Activated CD8-positive, alpha-beta memory T cell treated with anti-CD3 and anti-CD28 coated beads for 48 hours (primary cell): ENCODE results near the gene ELAPOR2.
"Not testable (repeated sequence)": the region's sequence is repeated elsewhere in the genome, so short reads cannot be mapped to it uniquely, and the experiment has no call there.

Experiments used
- DNase-seq, 3 experiments: peaks; one replicate each; pipeline ENCODE4 v3.0.0-alpha.2; 2020; ENCODE audit warnings: low read depth in 2 of 3, low spot score in 2 of 3

ELAPOR2 gene, protein sequence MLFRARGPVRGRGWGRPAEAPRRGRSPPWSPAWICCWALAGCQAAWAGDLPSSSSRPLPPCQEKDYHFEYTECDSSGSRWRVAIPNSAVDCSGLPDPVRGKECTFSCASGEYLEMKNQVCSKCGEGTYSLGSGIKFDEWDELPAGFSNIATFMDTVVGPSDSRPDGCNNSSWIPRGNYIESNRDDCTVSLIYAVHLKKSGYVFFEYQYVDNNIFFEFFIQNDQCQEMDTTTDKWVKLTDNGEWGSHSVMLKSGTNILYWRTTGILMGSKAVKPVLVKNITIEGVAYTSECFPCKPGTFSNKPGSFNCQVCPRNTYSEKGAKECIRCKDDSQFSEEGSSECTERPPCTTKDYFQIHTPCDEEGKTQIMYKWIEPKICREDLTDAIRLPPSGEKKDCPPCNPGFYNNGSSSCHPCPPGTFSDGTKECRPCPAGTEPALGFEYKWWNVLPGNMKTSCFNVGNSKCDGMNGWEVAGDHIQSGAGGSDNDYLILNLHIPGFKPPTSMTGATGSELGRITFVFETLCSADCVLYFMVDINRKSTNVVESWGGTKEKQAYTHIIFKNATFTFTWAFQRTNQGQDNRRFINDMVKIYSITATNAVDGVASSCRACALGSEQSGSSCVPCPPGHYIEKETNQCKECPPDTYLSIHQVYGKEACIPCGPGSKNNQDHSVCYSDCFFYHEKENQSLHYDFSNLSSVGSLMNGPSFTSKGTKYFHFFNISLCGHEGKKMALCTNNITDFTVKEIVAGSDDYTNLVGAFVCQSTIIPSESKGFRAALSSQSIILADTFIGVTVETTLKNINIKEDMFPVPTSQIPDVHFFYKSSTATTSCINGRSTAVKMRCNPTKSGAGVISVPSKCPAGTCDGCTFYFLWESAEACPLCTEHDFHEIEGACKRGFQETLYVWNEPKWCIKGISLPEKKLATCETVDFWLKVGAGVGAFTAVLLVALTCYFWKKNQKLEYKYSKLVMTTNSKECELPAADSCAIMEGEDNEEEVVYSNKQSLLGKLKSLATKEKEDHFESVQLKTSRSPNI

DNA sequence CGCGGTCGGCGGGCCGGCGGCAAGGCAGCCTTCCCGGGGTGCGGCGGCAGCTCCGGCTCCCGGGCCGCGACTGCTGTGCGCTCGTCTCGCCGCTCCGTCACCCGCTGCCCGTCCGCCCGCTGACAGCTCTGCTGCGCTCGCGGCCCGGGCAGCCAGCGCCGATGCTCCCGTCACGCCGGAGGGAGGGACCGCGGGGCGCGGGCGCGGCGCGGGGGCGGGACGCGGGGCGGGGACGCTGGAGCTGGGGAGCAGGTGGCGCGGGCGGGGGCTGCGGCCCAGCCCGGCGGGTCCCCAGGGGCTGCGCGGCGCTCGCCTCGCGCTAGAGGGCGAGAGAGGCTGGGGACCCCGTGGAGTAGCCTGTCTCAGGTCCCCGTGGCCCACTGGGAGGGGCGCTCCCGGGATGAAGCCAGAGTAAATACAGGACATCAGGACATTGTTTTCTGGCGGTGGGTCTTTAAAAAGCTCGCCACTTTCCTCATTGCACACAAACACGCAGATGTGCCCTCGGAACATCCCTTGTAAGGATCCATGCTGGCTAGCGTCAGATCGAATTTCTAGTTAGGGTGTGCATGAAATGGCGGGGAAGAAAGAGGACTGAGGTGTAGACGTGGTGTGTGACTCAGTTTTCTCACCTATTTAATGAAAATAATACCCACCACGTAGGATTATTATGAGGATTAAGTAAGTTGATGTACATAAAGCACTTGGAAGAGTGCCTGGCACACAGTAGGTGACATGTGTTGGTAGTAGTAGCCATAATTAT is at the start of gene ELAPOR2:
ELAPOR2 (minus strand) TSS at position 130 of the 763 bp plus-strand sequence. CDS start 141 bp downstream, outside the sequence.
- DNase-seq = peak; percentile 34 to 72 (median 50)

DNA sequence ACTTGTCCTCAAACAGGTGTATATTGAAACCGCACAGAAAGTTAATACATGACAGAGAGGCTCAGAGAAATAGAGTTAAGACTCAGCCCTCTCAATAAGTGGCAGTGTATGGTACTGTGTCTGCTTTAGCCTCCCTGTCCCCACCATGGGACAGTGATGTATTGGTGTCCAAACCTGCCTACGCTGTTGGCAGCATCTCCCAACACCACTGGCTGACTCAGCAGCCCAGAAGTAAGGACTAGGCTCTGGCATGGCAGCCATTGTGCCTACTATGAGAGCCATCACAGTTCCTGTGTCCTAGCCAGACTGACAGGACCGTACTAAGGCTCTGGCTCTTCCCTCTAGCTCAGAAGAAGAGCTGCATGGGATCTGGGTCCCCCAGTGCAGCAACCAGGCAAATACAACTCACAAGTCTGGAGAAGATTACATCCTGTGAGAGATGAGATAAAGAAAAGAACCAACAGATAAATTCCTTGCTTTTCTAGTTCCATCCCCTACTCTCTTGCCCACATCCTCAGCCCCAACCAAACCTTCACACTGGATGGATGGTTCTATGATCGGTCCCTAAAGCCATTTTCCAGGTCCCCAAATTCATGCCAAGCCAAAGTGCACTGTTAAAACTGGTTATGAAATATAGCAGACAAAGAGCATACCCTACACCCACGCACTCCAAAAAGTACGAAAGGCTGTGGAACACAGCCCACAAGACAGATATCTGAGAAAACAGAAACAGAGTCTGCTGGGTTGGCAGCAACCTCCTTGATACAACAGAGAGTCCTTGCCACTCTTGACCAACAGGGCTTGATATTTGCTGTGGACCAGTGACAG is 48.7 kb upstream of the ELAPOR2 start:
- no peak for DNase-seq

DNA sequence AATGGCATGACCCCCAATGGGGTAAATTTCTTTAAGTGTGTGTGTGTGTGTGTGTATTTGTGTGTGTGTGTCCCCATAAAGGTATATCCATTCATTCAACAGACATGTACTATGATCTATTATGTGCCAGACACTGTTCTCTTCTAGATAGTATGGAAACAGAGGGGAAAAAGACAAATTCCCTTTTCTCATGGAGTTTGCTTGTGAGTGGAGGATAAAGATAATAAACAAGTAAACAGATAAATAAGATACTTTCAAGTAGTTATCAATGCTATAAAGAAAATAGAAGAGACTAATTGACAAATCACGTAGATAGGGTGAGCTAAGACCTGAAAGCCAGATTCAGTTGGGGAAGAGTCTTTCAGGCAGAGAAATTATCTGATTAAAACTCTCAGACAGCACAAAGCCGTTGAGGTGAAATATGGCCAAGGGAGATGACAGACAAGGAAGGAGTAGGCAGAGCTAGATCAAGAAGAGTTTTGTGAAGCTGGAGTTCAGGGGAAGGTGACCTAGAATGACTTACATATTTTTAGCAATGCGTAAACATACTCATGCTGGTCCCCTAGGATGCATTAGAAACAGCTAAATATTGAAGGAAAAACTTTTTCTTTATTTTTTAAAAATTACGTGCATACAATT is 47.6 kb upstream of the ELAPOR2 start:
- DNase-seq = no peak

DNA sequence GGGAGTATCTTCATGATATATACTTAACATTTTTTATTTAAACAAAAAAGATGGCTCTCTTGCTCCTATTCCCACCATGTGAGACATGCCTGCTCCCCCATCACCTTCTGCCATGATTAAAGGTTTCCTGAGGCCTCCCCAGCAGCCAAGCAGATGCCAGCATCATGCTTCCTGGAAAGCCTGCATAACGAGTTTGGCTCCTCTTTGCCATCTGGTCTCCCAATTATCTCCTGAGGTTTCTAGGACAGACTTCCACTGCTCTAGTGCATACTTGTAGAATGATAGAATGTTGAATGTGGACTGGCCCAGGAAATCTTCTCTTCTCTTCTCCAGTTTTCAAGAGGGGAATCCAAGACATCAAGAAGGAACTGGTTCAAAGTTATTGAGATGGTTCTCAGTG is 45.9 kb upstream of the ELAPOR2 start:
- DNase-seq = no peak

DNA sequence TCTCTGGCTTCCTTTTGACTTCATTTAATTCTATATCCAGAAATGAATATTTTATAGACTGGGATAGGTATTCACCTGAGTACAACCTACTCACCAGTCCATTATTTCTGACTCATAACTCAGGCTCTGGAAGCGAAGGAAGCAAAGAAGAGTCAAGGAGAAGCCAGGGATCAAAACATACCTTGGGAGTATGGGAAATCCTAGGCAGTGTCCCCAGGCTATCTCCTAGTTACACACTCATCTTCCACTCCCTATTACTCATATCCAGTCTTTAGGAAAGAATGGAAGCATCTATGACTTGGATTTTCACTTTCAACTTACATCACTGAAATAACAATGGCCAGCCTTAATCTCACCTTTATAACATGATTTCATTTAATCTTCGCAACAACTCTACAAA is 40.9 kb upstream of the ELAPOR2 start:
- no peak for DNase-seq

DNA sequence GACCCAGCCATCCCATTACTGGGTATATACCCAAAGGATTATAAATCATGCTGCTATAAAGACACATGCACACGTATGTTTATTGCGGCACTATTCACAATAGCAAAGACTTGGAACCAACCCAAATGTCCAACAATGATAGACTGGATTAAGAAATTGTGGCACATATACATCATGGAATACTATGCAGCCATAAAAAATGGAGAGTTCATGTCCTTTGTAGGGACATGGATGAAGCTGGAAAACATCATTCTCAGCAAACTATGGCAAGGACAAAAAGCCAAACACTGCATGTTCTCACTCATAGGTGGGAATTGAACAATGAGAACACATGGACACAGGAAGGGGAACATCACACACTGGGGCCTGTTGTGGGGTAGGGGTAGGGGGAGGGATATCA is 37.9 kb upstream of the ELAPOR2 start:
- not testable (repeated sequence) for DNase-seq

DNA sequence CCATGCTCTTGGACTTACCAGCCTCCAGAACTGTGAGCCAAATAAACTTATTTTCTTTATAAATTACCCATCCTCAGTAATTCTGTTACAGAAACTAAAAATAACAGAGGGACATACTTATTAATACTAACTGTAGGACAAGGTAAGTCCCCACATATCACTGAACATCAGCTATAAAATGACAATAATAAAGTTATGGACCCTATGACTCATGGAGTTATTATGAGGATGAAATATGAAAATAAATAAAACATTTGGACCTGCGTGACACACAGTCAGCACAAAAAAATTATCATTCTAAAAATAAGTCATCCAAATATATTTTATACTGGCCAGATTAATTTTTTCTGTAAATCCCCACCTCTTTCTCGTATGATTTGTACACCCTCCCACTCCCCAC is 34.9 kb upstream of the ELAPOR2 start:
- no peak for DNase-seq

DNA sequence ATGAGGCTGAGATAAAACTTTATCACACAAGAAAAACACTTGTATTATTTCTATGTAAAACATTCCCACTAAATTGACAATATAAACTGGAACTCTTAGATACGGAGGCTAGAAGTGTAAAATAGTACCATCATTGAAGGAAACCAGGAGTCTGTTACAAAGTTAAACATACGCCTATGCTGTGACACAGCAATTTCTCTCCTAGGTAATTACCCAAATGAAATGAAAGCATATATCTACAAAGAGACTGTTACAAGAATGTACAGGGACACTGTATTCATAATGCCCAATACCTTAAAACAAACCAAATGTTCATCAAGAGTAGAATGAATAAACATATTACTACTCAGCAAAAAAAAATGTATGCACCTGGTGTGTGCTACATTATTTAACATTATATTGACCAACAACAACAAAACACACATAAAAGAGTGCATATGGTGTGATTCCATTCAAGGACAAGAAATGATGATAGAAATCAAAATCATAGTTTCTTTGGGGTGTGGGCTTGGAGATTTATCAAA is 33.2 kb upstream of the ELAPOR2 start:
- no peak for DNase-seq

DNA sequence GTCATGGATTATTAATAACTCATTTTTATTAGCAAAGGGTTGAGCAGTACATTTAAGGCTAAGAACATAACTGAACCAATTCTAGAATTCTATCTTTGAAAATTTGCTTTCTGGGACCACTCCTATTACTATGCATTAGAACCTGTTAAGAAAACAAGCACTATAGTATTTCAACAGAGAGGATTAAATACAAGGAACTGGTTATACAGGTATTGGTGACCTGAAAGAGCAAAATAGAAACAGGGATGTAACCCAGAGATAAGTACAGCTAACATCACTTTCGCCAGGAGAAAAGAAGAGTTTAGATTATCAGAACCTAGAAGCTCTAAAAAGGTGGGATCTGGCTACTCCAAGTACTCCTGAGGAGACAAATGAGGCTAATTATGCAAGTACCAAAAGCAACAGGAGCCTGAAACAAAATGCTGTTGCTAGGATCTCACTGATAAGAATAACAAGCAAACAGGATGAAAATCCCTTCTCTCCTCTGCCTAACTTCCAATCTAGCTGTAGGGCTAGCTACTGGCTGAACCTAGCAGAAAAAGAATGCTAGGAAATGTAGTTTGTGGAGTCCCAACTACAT is 32.1 kb upstream of the ELAPOR2 start:
- no peak for DNase-seq

DNA sequence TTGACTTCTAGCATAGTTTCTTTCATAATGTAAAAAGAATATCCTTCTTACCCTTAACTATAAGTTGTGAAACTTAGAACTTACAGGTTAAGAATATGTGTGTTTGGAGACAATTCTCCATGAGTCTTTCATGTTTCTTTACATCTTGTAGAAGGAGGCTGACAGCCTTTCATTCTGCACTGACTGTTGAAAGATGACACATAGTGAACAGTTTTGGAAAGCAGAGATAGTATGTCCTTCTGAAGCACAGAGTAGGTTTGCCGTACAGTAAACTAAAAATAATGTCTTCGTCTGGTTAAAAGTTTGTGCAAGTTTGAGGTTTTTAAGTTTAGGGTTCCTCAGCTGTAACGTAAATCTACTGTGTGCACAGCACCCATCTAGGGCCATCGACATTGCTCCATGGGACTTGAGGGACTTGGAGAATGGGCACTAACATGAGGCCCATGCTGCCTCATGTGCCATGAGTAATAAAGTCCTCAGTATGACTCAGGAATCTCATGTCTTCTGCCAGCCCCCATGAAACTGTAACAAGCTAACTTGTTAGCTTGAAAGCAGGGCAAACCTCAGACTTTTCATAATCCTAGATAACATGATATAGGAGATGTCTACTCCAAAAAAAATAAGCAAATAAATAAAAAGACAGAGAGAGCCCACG is 24.5 kb upstream of the ELAPOR2 start:
- no peak for DNase-seq

DNA sequence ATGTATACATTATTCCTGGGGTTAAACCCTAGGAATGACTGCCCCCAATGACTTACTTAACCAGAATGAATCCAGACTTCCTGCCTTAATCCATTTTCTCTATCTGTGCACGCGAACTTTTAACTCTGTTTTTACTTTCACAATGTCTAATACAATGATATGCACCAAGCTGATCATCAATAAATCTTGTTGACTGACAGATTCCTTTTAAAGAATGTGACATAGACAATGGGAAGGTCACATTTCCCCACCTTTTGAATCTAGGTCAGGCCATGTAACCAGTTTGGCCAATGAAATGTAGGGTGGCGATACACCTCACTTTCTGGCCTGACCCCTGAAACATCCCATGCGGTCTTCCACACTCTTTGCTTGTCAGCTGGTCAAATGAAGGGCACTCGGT is 23.2 kb upstream of the ELAPOR2 start:
- no peak for DNase-seq

DNA sequence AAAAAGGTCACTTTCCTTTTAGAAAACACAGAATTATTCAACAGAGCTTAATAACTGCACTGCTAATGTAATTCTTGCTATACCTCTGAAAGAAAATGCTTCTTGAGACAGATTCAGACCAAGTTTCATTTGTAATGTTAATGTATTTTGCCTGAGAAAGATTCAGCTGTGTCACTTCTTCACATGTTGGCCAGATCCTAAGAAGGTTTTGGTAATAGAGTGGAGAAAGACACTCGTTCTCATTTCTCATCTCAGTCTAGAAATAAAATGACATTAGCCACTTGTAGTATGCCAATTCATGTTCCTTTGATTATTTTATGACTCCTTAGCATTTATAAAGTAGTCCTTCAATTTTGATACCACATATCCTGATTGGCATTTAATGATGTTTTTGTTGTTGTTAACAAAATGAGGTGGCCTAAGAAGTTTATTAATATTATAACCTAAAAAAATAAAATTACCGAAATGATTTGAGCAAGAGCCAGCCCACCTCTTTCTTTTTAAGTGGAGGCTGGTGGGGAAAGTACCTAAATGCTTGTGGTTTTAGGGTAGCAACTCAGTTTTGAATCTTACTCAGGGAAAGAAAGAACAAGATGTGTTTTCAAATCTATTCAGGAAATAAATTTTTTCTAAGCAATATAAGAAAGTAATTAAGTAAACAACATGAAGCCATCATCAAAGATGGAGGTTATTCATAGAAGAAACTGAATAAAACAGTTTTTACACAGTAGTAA is 16.4 kb upstream of the ELAPOR2 start:
- no peak for DNase-seq

DNA sequence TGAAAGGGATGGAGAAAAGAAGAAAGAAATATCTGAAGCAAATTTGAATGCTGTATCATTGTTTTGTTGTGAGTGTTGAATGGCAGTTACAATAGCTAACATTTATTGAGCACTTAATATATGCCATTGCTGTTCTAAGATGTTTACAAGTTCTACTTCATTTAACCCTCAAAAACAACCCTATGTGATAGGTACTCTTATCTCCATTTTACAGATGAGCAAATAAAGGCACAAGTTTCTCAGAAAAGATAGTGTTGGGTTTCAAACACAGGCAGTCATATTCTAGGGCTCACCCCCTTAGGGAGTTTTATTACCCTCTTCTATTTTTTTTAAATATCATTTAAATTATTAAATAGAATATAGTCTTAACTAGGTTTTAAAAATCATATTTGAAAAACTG is 8.3 kb upstream of the ELAPOR2 start:
- DNase-seq = no peak

DNA sequence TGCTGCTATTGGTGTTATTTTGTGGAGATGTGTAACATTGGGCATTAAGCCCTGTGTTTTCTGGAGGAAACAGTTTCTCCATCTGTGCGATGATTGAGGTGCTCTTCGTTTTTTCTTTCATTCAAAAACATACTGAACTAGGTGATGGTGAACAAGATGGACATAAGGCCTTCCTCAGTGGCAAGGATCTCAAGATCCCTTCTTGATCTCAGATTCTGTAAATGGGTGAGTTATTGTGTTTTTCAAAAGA is 759 bp upstream of the ELAPOR2 start:
- DNase-seq = no peak

DNA sequence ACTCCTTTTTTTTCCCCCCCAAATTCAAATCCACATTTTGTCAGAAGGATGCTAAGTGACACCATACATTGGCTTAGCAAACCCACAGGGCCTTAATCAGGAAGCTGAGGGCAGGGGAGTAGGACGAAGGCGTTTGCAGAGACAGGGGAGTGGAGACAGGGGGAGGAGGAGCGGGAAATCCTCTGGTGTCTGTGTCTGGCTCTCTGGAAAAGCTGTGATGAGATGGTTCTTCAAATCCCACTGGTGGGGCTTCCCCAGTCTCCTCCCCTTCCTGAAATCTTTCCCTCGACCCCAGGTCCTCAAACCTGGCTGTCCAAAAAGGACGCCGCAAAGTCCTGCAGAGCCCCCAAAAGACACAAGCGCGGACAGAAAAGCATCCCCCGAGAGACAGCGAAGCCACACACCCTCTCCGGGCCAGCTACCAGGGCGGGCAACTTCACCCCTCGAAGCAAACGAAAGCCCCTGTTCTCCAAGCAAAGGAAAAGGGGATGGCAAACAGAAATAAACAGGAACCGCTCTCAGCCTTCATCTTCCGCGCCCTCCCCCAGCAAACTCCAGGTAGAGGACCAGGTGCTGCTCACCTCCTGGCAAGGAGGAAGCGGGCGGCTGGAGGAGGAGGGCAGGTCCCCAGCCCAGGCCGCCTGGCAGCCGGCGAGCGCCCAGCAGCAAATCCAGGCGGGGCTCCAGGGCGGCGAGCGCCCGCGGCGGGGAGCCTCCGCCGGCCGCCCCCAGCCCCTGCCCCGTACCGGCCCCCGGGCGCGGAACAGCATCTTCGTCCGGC is 520 bp downstream of the ELAPOR2 start:
- peak in 1 of 3 experiments; percentile 7 for DNase-seq

DNA sequence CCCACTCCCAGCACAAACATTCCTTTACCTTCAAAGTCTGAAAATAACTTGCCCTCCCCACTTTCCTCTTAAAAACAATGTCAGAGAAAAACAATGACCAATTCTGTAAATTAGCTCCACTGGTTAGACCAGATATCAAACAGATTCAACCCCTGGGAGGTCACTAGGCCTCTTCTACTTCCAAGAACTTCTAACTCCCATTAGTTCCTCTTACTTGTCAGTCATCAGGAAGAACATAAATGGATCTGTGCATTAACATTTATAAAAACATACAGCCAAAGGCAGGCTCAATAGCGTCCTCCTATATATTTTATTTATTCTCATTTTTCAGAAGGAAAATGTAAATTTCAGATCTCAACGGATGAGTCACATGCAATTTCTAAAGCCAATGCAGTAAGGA is 2.2 kb downstream of the ELAPOR2 start:
- no peak for DNase-seq

DNA sequence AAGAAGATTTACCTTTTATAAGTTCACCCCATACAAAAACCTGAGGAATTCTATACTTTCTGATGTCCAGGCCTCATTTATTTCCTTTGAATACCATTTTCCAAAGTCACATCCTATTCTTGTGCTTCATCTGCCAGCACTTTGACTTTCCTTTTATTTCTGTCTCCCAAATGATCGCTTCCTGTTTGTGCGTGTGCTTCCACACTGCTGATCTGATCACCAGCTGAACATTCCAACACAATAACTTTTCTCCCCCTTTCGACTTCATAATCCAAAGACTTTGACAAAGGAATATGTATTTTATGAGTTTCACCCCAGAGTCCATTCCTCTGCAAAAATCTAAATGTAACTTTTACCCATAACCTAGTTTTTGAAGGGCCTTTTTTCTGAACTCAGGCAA is 3.1 kb downstream of the ELAPOR2 start:
- no peak for DNase-seq

DNA sequence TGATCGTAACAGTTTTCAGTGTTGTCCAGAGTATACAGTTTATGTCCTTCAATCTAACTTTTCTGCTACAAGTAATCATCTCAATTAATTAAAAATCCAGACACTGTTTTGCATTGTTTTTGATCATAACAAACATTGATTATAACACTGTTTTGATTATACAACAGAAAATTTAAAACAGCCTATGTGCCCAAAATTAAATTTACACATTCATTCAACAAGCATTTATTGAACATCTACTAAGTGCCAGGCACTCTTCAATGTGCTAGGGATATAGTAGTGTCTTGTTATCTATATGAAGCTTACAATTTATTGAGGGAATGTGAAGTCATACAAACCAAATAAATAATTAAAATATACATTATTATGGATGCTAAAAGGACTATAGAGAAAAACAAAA is 10.6 kb downstream of the ELAPOR2 start:
- no peak for DNase-seq
